Muscle of back (tissue), 11 donors: ENCODE data around the gene SUMF2. TPM values are rescaled to one million over a fixed set of nuclear protein-coding genes. Genes with fewer than 3 reads are reported as not detected.
"Not testable (repeated sequence)": the region's sequence is repeated elsewhere in the genome, so short reads cannot be mapped to it uniquely, and the experiment has no call there.

Source experiments
- DNase-seq, 3 donors: peaks; one replicate each; pipeline versions ENCODE4 v3.0.0 to v3.0.0-alpha.2; 2013
- polyA plus RNA-seq, 10 donors: library from polyadenylated mRNA; unstranded; fragments of 120-200 nt; gene quantifications; one replicate each; pipeline ENCODE4 v1.2.1, GENCODE V29; 2013; ENCODE audit not compliant: insufficient read length in 10 of 10

Gene SUMF2
- polyA plus RNA-seq, 10 donors = 34.5 to 65.8 (median 51.8) TPM

GRCh38 chr7:56053379-56053778 lies 10.7 kb upstream of the SUMF2 start:
- no peak for DNase-seq

GRCh38 chr7:56053993-56054392 lies 10.1 kb upstream of the SUMF2 start:
- no peak for DNase-seq

GRCh38 chr7:56062382-56062781 lies 1.7 kb upstream of the SUMF2 start:
- no peak for DNase-seq

- no peak for DNase-seq
Observed at GRCh38 chr7:56063500-56063881, 595 bp upstream of the SUMF2 start.

GRCh38 chr7:56066376-56066775 lies 2.3 kb downstream of the SUMF2 start:
- not testable (repeated sequence) for DNase-seq

- peak; percentile 67 to 88 (median 82) for DNase-seq
Observed at GRCh38 chr7:56074371-56074791, 10.3 kb downstream of the SUMF2 start.

- DNase-seq = no peak
Observed at GRCh38 chr7:56077681-56078080, 13.6 kb downstream of the SUMF2 start.

GRCh38 chr7:56078196-56078595 lies 14.1 kb downstream of the SUMF2 start:
- DNase-seq = no peak

- DNase-seq = peak; percentile 33 to 72 (median 66)
Observed at GRCh38 chr7:56079450-56080185, 15.5 kb downstream of the SUMF2 start.

- not testable (repeated sequence) for DNase-seq
Observed at GRCh38 chr7:56080726-56081435, 16.8 kb downstream of the SUMF2 start.

- DNase-seq = no peak
Observed at GRCh38 chr7:56081626-56082340, 17.7 kb downstream of the SUMF2 start.

GRCh38 chr7:56083150-56083785 lies 19.2 kb downstream of the SUMF2 start:
- peak in 2 of 3 donors; percentile 40 to 43 for DNase-seq

- DNase-seq = no peak
Observed at GRCh38 chr7:56086761-56087160, 22.7 kb downstream of the SUMF2 start.

- no peak for DNase-seq
Observed at GRCh38 chr7:56087445-56087844, 23.4 kb downstream of the SUMF2 start.

GRCh38 chr7:56091591-56091990 lies 27.5 kb downstream of the SUMF2 start:
- DNase-seq = peak; percentile 39 to 49 (median 49)

GRCh38 chr7:56092388-56092787 lies 28.3 kb downstream of the SUMF2 start:
- not testable (repeated sequence) for DNase-seq

GRCh38 chr7:56092789-56093531 lies 28.9 kb downstream of the SUMF2 start, which contains the start of gene PHKG1:
TSS of gene PHKG1 (minus strand) at chr7:56092952. CDS start at chr7:56088941, 4,011 bp downstream.
- DNase-seq = peak; percentile 80 to 88 (median 88)

GRCh38 chr7:56097700-56098099 lies 33.6 kb downstream of the SUMF2 start:
- DNase-seq = peak; percentile 37 to 55 (median 37)

- DNase-seq = not testable (repeated sequence)
Observed at GRCh38 chr7:56098187-56099008, 34.3 kb downstream of the SUMF2 start.

GRCh38 chr7:56099653-56100052 lies 35.6 kb downstream of the SUMF2 start:
- DNase-seq = no peak
